GM19372 (cell line): ENCODE results near the gene RAG2.
"Not testable (repeated sequence)": the region's sequence is repeated elsewhere in the genome, so short reads cannot be mapped to it uniquely, and the experiment has no call there.

Source experiments
- ATAC-seq: cut with Tn5 transposase; IDR thresholded peaks from one replicate; pipeline ENCODE4 v1.9.1; 2021; ENCODE audit warnings: mild to moderate bottlenecking, low read depth, moderate library complexity; ENCODE audit not compliant: unreplicated experiment

Gene RAG2

GRCh38 chr11:36557991-36558390 lies 40.0 kb downstream of the RAG2 start:
- ATAC-seq: no peak

GRCh38 chr11:36557390-36557789 lies 40.6 kb downstream of the RAG2 start:
- not testable (repeated sequence) for ATAC-seq

GRCh38 chr11:36550385-36551115 lies 47.5 kb downstream of the RAG2 start:
- no peak for ATAC-seq
